Stimulated activated CD4-positive, alpha-beta T cell treated with anti-CD3 and anti-CD28 coated beads, Interleukin-15, amount 100 ng/mL, for 24 hours (primary cell): ENCODE results near the gene PELI2.

ENCODE experiments used
- DNase-seq: peaks from one replicate; pipeline ENCODE4 v3.0.0-alpha.2; 2020

The PELI2 gene

DNA sequence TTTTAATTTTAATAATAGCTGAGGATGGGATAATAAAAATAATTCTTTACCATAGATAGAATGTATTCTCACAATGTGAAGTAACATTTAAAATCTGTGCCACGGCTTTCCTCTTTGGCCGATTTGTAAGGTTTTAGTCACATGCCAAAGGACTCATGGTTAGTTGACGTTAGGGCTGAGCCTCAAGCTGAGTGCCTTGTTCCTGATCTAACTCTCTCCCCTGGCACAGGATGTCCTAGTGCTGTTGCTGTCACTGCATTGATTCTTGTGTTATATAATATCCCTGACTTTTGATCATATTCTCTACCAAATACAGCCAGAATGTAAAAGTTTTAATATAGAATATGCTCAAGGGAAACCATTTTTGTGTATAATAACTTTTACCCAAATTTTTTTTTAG is 144.3 kb downstream of the PELI2 start:
- no peak for DNase-seq

DNA sequence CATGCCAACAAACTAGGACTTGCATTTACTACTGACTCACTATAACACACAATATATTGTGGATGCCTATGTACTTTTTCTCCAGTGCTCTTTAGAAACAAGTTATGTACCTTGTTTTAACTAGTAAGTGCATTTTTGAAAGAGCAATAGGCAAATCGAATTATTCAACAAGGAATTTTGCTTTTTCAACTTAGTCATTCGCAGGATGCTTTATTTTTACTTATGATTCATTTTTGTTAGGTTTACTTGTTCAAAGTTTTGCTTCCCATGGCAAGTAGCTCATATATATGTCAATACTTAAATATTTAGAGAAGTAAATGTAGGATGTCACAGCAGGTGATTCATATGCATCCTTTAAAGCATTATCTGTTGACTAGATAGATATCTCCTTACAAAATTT is 149.8 kb downstream of the PELI2 start:
- DNase-seq: no peak

DNA sequence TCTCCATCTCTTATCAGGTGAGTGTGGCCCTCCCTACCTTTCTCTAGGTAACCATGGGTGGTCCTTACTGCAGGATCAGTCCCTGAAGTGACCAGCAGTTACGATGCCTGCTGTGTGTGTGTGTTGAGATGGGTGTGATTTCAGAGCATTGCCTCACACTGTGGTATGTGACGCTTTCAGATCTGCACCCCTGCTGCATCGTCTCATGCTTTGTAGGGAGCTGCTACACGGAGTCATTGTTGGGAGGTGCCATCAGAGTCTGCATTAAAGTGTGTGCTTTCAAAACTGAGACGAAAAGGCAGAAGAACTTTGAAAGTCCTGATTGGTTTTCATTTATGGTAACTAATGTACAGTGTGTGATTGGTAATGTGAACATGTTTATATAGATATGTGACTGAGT is 150.5 kb downstream of the PELI2 start:
- no peak for DNase-seq

DNA sequence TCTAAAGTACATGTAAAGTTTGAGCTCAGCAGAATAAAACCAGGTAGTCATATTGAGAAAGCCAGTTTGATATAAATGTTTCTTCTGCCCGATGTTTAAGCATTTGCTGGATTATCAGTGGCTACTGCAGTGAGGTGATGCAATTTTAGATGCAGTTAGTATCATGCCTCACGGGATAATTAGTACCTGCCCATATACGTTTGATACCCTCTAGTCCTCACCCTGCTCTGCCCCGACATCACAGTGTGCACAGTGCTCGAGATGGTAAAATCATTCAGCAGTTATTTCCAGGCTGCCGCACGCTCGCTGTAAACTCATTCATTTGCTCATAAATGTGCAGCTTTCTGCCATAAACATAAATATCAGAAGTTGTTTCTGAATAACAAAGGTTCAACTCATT is 152.7 kb downstream of the PELI2 start:
- DNase-seq: no peak

DNA sequence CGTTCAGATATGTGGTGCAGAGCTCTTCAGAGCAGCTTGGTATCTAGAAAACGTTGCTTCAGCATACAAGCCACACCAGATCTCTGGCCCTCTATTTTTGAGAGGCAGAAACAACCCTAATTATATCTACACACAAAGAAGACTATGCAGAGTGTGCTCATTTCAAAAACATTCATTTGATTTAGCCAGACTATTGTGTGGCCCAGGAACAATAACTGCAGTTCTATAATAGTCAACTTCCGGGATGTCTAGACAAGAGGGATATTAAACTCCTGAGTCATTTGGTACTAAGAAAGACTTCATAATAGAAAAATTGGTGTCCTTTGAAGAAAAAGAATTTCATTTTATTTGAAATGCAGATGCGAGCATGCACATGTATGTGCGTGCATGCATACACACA is 153.8 kb downstream of the PELI2 start:
- DNase-seq: no peak

DNA sequence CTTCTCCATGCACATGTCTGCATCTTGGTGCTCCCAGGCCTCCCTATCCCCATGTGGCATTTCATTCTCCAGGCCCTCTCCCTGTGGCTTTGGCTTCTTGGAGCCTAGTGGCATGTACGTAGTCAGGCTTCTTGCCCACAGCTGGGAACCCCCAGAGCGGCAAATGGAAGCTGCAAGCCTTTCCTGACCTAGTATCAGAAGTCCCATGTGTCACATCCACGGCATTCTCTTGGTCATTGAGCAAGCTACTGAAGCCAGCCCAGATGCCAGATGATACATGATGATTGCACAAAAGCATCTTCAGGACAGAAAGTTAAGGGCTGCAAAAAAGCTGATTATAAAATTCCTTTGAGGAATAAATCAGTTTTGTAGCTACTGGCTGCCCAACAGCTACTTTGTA is 154.9 kb downstream of the PELI2 start:
- DNase-seq: no peak

DNA sequence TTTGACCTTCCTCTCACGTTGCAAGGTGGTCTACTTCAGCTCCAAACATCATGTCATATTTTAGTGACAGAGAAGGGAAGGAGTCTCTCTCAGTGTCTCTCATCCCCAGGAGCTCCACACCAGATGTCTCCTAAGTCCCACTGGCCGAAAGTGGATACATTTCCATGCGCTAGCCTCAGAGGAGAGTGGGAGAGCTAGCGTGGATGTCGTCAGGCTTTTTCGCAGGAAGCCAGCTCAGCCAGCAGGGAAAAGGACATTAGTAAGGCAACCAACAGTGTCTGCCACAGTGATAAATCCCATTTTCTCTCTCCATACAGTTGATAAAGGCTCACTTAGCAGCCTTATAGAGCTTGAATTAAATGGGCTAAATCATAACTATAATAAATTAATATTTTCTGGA is 155.7 kb downstream of the PELI2 start:
- no peak for DNase-seq

DNA sequence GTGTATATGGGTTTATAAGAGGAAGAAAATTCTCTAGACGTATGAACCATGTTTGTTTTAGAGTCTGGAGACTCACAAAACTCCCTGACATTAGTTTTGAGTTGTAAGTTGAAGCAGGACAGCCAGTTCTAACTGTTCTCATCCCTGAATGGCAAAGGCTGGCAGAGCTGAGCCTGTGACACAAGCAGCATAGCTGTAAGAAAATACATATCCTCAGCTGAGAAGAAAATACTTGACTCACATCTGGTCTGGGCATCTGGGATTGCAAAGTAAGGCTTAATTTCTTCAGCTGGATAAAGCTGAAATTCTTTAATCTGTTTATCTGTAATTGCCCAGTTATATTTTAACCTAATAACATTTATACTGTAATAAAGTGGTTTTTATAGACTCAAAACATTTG is 156.3 kb downstream of the PELI2 start:
- no peak for DNase-seq

DNA sequence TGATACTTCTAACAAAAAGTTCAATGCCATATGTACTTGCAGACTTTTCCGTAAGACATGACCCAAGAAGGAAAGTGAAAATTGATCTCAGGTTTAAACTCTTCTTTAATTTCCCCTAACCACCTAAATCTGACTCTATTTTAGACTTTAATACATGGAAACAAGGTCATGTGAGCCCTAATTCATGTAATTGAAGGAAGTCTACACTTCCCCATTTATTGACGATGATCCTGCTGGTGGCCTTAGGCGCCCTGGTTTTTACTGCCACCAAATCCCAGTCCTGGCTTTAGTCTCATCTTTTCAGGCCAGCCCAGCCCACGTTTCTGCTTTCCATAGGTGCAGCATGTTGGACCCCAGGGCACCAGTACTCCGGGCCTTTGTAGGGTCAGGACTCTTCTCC is 157.9 kb downstream of the PELI2 start:
- no peak for DNase-seq

DNA sequence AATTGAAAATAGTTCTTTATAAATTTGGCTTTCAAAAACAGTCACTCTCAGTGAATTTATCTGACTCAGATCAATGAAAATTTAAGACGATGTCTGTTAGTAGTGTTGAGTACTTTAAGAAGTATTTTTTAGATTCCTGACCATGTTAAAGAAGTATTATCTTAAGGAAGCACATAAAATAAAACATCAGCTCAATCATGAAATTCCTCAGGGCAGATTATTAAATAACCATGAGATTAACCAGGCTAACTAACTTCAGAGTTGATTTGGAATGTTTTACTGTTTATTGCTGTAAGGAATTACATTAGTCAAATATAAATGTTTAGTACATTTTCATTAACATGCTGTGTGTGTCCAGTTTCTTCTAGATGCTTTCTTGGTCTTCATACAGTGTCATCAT is 160.2 kb downstream of the PELI2 start:
- no peak for DNase-seq

DNA sequence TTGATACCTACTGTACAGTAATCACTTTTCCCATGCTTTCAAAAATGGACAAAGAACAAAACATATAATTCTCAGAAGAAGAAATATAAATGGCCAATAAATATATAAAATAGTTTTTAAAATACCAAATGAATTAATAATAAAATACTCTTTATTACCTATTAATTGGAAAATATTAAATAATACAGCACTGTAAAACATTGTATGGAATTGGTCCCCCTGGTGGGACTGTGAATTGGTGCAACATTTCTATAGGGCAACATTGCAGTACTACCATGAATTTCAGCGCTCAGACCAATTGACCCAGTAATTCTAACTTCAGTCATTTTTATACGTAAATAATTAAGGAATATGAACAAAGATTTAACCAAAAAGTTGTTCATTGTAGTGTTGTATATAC is 162.6 kb downstream of the PELI2 start:
- no peak for DNase-seq

DNA sequence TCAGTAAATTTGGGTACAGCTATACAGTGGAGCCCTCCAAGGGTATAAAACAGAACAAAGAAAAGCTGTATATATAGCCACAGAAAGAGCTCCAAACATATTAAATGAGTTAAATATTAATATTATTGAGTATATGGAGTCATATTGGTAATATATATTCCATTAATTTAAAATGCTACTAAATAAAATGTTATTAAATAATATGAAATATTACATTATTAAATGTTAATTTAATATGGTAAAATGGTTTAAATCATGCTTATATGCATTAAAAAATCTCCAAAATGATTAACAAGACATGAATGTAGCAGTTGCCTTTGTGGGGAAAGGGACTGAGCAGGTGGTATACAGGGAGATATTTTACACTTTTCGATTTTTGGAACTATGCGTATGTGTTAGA is 164.0 kb downstream of the PELI2 start:
- no peak for DNase-seq

DNA sequence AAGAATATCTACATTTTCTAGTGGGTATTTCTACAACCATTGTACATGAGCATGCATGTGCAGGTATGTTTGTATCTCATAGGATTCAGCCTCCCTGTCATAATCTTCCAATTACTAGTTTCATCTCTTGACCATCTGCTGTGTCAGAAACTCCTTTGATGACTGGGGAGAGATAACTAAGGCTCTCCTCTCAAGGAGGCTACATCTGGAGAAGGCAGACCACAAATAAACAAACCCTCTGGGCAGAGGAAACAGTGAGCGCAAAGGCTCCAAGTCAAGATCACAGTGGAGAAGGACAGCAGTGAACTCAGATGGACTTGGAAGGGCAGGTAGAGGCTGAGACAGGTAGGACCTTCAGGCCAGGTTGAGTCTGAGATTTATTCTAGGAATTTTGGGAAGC is 166.4 kb downstream of the PELI2 start:
- DNase-seq: no peak

DNA sequence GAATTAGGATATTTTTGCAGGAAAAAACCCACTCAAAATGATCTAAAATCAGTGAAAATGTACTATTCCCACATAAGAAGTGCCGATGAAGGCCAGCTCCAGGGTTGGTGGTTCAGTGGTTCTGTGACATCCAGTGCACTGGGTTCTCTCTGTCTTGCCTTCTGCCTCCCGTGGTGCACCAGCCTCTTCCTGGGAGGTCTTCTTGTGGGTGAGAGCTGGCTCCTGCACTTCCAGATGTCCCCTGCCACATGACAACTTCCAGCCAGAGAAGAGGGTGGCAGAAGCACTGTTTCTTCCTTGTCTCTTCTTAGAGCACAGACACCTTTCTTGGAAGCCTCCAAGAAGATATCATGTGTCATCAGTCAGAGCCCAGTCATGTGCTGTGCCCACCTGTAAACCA is 170.9 kb downstream of the PELI2 start:
- DNase-seq: no peak

DNA sequence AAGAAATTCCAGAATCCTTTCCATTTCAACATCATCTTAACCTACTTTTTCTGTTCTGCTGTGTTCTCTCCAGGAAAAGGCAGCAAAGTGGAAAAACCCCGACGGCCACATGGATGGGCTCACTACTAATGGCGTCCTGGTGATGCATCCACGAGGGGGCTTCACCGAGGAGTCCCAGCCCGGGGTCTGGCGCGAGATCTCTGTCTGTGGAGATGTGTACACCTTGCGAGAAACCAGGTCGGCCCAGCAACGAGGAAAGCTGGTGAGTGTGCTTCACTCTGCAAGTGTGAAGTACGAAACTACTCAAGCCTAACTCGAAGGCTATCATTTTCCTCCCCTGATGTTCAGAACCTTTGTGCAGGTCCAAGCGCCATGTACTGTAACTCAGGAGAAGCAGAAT is 172.0 kb downstream of the PELI2 start:
- DNase-seq: no peak

DNA sequence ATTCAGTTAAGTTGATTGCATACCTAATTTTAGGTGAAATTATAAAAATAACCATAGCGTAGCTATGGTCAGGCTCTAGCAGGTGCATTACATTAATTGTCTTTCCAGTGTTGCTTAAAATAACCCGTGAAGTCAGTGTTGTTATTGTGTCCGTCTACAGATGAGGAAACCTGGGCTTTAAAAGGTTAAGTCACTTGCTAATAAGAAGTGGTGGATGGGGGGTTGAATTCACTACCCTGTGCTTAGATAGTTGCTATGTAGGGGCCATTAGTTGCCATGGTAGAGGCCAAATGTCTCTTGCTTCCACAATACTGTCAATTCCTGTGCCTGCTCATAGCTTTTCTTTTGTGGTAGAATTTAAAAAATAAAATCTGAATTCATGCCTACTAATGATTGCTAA is 174.8 kb downstream of the PELI2 start:
- no peak for DNase-seq

DNA sequence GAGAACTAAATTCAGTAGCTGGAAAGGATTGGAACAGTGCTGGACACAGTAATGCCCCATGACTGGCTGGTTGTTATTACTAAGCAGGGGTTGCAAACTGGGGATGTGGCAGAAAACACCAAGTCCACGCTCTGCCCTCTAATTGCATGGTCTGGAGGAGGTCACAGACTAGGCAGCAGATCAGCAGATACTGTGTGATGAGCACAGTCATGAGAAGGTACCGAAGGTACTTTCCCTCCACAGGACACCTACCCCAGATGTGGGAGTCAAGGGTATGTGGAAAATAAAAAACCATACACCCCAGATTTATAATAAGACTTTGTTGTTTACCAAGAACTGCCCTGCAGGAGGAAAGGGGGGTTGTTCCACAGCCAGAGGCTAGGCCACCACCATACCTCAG is 175.3 kb downstream of the PELI2 start:
- no peak for DNase-seq

DNA sequence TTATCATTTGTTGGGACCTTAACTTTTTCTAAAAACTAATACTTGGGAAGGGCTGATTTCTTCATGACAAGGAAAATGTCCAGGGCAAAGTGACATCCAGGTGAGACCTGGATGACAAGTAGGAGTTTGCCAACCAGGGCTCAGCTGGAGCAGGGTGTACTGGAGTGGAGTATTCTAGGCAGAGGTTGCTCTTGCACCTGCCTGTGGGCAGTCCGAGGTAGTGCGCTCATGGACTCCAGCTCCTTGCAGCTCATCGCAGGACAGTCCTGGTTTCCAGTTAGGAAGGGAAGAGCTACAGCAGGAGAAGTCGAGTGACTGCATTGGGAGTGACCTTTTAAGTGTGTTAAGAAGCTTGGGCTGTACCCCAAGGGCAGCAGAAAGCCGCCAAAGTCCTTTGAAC is 175.9 kb downstream of the PELI2 start:
- peak; percentile 15 for DNase-seq

DNA sequence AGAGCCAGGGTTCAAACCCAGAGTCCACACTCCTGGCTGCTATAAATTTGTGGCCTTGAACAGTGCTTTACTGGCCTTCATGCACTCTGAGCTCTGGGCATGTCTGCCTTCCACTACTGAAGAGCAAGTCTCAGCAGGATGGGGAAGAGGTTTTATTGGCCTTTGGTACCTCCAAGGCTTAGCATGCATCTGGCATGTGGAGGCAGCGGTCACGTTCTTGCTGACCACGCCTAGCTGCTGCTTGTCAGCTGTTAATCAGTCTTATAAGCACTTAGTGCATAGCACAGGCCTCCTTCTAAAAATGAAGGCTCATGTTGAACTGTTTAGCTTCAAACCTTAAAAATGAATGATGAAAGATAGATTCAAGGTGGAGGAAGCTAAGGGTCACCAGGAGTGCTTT is 177.5 kb downstream of the PELI2 start:
- DNase-seq: no peak

DNA sequence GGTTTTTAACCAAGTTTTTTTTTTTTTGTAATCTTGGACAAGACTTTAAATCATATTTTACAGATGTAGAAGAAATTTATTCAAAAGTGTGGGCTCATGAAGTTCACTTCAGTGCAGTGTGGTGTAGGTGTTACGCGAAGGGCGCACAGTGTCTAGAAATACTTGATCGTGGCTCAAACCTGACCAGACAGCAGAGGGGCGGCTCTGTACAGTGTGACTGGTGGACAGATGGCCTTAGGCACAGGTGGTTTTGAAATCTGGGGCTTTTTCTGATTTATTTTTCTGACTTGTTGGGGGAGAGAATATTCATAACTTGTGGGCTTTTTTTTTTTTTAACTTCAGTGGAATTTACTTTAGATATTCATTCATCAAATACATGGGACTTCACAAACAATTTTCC is 179.2 kb downstream of the PELI2 start:
- no peak for DNase-seq

DNA sequence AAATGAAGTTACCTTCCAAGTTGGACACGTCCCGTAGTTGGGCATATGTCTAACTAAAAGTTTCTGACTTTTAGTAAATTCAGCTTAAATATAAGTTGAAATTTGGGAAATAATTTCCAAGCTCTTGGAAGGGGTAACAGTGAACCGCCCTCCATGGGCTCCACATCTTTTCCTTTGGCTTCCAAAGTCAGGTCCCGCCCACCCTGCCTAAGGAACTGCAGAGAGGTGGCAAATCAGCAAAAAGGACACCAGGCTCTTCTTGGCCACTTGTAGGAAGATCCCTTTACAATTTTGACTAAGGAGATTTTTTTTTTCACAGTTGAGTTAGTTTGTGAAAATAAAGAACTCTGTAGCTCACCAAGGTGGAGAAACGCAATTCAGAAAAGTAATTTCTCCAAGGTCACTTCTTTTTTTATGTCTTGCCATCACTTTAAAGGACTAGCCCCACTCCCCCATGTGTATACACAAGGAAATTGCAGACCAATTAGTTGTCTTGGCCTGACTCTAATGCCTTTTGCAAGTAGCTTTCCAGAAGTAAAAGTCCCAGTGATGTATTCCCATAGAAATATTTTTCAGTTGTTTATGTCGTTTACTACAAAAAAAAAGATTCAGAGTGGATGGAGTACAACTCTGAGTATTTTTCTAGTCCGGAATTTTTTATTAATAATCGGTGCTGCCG is 181.2 kb downstream of the PELI2 start:
- no peak for DNase-seq

DNA sequence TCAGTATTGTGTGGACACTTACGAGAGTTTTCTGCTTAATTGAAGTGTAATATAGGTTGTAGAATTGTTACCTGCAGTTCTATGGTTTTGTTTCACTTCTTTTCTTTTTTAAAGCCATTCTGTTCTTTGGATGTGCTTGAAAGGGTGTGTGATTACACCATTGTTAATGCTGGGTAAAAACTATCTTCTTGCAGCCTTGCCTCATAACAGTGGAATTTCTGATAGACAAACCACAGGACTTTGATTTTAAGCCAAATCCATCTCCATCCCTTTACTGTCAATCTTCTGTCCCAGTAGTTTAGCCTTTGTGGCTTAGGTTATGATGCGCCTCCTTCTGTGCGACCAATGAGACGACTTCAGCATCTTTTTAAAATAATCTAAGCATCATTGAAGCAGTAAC is 182.3 kb downstream of the PELI2 start:
- DNase-seq: no peak

DNA sequence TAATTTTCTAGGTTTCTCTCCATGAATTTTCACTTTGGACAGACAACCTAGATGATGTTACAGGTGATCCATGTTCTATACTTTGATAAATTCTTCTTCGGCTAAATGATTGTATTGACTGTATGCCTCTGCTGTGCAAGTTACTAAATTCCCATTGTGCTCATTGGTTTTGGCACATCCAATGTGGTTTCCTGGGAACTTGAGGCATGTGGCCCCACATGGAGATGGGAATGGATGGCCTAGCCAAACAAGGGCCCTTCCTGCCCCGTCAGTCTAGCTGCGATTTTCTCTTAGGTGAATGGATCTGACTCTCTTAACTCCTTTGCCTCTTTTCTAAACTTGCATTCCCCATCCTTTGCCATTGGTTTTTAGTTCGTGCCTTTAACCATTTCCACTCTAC is 186.2 kb downstream of the PELI2 start:
- no peak for DNase-seq

DNA sequence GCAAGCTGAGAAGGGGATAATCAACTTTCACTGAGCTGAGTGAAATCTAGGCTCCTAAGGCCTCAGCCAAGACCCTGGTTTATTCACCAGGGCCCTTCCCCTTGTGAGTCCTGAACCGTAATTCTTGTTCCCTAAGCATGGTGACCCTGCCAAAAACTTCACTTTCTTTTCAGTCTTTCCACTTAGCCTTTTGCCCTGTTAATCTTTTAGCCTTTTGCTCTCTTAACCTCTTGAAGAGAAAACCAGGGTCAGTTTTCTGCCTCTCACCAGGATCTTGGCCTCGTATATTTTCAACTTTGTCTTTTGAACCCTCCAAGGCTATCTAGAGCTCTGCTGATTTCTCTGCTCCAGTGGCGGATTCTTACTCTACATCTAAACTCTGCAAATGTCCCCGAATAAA is 191.0 kb downstream of the PELI2 start:
- no peak for DNase-seq

DNA sequence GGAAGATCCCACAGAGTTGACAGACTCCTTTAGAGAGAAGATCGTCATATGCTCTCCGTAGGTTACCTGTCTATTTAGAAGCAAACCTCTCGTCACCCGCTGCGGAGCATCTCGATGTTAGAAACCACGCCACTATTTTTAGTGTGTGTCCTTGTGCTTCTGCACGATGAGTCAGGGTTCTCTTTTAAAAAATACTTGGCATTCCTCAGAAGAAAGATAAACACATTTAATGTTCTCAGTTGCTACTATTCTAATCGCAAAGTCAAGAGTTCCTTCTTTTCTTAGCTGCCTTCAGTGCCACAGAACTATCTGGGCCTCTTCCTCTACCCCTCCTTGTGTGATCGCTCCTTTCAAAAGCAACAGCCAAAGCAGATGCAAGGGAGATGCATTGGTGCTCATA is 192.4 kb downstream of the PELI2 start:
- DNase-seq: no peak

DNA sequence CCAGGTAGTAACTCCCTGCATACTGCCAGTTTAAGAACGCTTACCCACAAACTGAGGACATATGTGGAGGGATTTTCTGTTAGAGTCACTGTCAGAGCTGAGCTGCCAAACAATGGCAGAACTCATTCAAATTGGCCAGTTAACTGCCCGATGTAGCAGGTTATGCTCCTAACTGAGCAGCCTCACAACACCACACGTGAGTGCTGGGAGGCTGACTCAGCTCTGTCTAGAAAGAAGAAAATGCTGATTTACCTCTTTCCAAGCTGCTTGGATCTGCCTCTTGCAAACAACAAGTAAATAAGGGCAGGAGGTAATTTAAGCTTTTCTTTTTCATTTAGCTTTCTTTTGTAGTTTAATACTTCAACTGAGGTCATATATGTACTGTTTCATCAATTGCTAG is 195.6 kb downstream of the PELI2 start:
- no peak for DNase-seq
